Endothelial cell of umbilical vein (primary cell): ENCODE measurements around the gene UTP18. TPM values are rescaled to one million over a fixed set of nuclear protein-coding genes. Genes with fewer than 3 reads are reported as not detected.

Experiments
- BruUV-seq: library from RNA; stranded (reverse); fragments of 400-500 nt; replicated peaks from 2 replicates; lab custom pipeline; 2021; lab: Mats Ljungman, UMichigan
- CTCF ChIA-PET: fragments of 300-600, 350-600 bp; sonication (Branson Sonifier 250); formaldehyde crosslinking; loops from one replicate; lab custom pipeline; 2021; ENCODE audit warnings: antibody characterized with exemption, inconsistent platforms; lab: Charles Lee
- POLR2A ChIA-PET: fragments of 300-600, 350-600 bp; sonication (Branson Sonifier 250); formaldehyde crosslinking; loops from one replicate; lab custom pipeline; 2021; ENCODE audit warnings: antibody characterized with exemption, inconsistent platforms; lab: Charles Lee
- DNase-seq: peaks from one replicate; pipeline ENCODE4 v3.0.0-alpha.2; 2011; ENCODE audit warnings: low read depth, low spot score
- FAIRE-seq: peaks from 2 replicates; lab custom pipeline; 2011; peaks lifted over from hg19 to GRCh38; lab: Jason Lieb, UNC
- H2AFZ ChIP-seq: 2 replicates; pipeline ENCODE4 v1.6.0; 2012; ENCODE audit warnings: low read depth, low read length, control low read depth, inconsistent platforms
- H3K27ac ChIP-seq: 2 replicates; pipeline ENCODE4 v1.5.1; 2011; ENCODE audit warnings: low read depth, mild to moderate bottlenecking, control low read depth, low read length, moderate library complexity; ENCODE audit not compliant: insufficient read depth
- H3K27me3 ChIP-seq, 2 experiments: 2 replicates each; pipeline versions ENCODE4 v1.6.0 to v1.6.1; 2011; ENCODE audit warnings: low read length in 2 of 2, mixed read lengths in 1 of 2; ENCODE audit not compliant: control insufficient read depth in 2 of 2, insufficient read depth in 2 of 2
- H3K36me3 ChIP-seq, 2 experiments: 2 replicates in 1 of 2; 3 replicates in 1 of 2; pipeline ENCODE4 v1.5.1; 2011; ENCODE audit warnings: low read length in 2 of 2, mild to moderate bottlenecking in 1 of 2, moderate library complexity in 1 of 2; ENCODE audit not compliant: control insufficient read depth in 2 of 2, insufficient read depth in 2 of 2; ENCODE audit errors: extremely low read depth in 1 of 2
- H3K4me1 ChIP-seq: 3 replicates; pipeline ENCODE4 v1.5.1; 2011; ENCODE audit warnings: mild to moderate bottlenecking, low read length; ENCODE audit not compliant: control insufficient read depth, insufficient read depth; ENCODE audit errors: extremely low read depth
- H3K4me2 ChIP-seq: 2 replicates; pipeline ENCODE4 v1.6.1; 2011; ENCODE audit warnings: low read length, control low read depth, mixed read lengths; ENCODE audit not compliant: insufficient read depth
- H3K4me3 ChIP-seq, 3 experiments: fragments of 200-600 bp in 1 of 3; sonication (generic), shearing (Covaris generic) in 1 of 3; replicated peaks in 1 of 3; 2 replicates each; pipeline ENCODE4 v1.5.1; 2011 to 2016; ENCODE audit warnings: control low read depth in 3 of 3, low read length in 3 of 3, mild to moderate bottlenecking in 2 of 3, inconsistent platforms in 1 of 3, low read depth in 1 of 3, moderate library complexity in 1 of 3; ENCODE audit not compliant: insufficient read depth in 1 of 3
- H3K79me2 ChIP-seq: 2 replicates; pipeline ENCODE4 v1.6.0; 2012; ENCODE audit warnings: low read length, inconsistent platforms; ENCODE audit not compliant: control insufficient read depth, insufficient read depth
- H3K9ac ChIP-seq: replicated peaks from 2 replicates; pipeline ENCODE3; 2011; ENCODE audit warnings: low read length, control low read depth; ENCODE audit not compliant: insufficient read depth; ENCODE audit errors: extremely low read depth
- H3K9me1 ChIP-seq: replicated peaks from 3 replicates; pipeline ENCODE4 v1.6.0; 2011; ENCODE audit warnings: mild to moderate bottlenecking, low read length; ENCODE audit not compliant: control insufficient read depth, insufficient read depth; ENCODE audit errors: extremely low read depth
- H3K9me3 ChIP-seq: replicated peaks from 2 replicates; pipeline ENCODE4 v1.5.1; 2012; ENCODE audit warnings: low read length, inconsistent platforms; ENCODE audit not compliant: control insufficient read depth, insufficient read depth
- H4K20me1 ChIP-seq: replicated peaks from 2 replicates; pipeline ENCODE3; 2011; ENCODE audit warnings: mild to moderate bottlenecking, low read length; ENCODE audit not compliant: control insufficient read depth, insufficient read depth; ENCODE audit errors: extremely low read depth
- CTCF ChIP-seq, 2 donors: IDR thresholded peaks; 1 replicate in 1 of 2; 2 replicates in 1 of 2; pipeline ENCODE4 v1.5.1; 2011; ENCODE audit warnings: low read length in 2 of 2, mild to moderate bottlenecking in 2 of 2, moderate library complexity in 2 of 2, control low read depth in 1 of 2, inconsistent platforms in 1 of 2, low read depth in 1 of 2; ENCODE audit not compliant: insufficient read depth in 1 of 2; ENCODE audit errors: extremely low read depth in 1 of 2
- EZH2 ChIP-seq: IDR thresholded peaks from 2 replicates; pipeline ENCODE4 v1.6.1; 2012; ENCODE audit warnings: borderline replicate concordance, low read depth, mild to moderate bottlenecking, moderate library complexity, low read length, inconsistent platforms; ENCODE audit not compliant: severe bottlenecking
- FOS ChIP-seq: IDR thresholded peaks from 2 replicates; pipeline ENCODE4 v1.6.1; 2011; ENCODE audit warnings: mild to moderate bottlenecking, low read length, moderate library complexity, borderline replicate concordance; ENCODE audit not compliant: insufficient read depth
- GATA2 ChIP-seq: IDR thresholded peaks from 2 replicates; pipeline ENCODE4 v1.7.0; 2011; ENCODE audit warnings: low read depth, mild to moderate bottlenecking, moderate library complexity, mixed read lengths, low read length; ENCODE audit not compliant: insufficient read length, insufficient read depth
- JUN ChIP-seq: IDR thresholded peaks from 2 replicates; pipeline ENCODE4 v1.6.1; 2011; ENCODE audit warnings: borderline replicate concordance, low read depth; ENCODE audit not compliant: insufficient read length, insufficient read depth
- MAX ChIP-seq: IDR thresholded peaks from 2 replicates; pipeline ENCODE4 v1.6.1; 2011; ENCODE audit not compliant: insufficient read depth, insufficient read length
- MYC ChIP-seq: IDR thresholded peaks from one replicate; pipeline ENCODE4 v1.6.1; 2011; ENCODE audit warnings: mild to moderate bottlenecking, low read depth, low read length
- POLR2A ChIP-seq: IDR thresholded peaks from 2 replicates; pipeline ENCODE4 v1.6.1; 2012; ENCODE audit warnings: low read depth, mild to moderate bottlenecking, control low read depth, low read length
- POLR2AphosphoS5 ChIP-seq: IDR thresholded peaks from 2 replicates; pipeline ENCODE4 v1.6.1; 2012; ENCODE audit warnings: low read depth, mild to moderate bottlenecking, control low read depth, low read length, moderate library complexity; ENCODE audit not compliant: insufficient read depth
- dilution Hi-C: fragments of 300-500 bp; cut with MboI; formaldehyde crosslinking; loops from one replicate; pipeline ENCODE4 v1.15.0; 2019; ENCODE audit warnings: low sequenced_read_pairs; ENCODE audit not compliant: extremely low pct_ligation_motif_present
- intact Hi-C: fragments of 100-400 bp; cut with micrococcal nuclease; formaldehyde crosslinking; loops from one replicate; pipeline ENCODE4 v1.10.0; 2022
- polyA plus RNA-seq, 4 experiments: library from polyadenylated mRNA; depleted of rRNA in 3 of 4; stranded (reverse) in 3 of 4; unstranded in 1 of 4; fragments of >200 nt; gene quantifications; 2 replicates each; pipeline versions ENCODE4 v1.2.1 to v1.2.3, GENCODE V29; 2011 to 2012; ENCODE audit warnings: missing spikeins in 1 of 4
- total RNA-seq: library from RNA; stranded (reverse); gene quantifications from 2 replicates; pipeline ENCODE4 v1.2.3, GENCODE V29; 2021

Gene UTP18
- total and polyA plus RNA-seq, 2 donors (not counting 3 experiments of a cell fraction or from before 2014, with no cell fraction given) = 9.1 to 29.3 TPM

DNA sequence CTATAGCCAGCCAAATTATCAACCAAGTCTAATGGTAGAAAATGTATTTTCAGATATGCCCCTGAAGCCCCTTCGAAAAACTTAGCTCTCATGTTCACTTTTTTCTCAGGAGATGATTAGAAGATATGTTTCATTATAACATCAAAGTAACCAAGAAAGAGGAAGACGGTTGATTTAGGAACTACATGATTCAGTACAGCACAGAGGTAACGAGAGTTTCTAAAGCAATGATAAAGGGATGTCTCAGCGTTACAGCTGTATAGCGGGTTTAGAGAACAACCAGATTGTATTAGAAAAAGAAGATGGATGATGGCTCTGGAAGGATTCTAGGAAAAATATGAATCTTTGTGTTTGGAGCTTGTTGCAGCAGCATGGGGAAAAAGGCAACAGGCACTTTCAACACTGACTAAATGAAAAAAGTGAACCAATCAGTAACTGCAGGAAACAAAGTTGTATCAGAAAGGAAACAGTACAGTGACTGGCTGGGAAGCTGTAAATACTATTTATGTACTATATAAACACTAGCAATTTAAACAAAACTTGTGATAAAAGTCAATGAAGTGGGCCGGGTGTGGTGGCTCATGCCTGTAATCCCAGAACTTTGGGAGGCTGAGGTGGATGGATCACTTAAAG is 22.0 kb upstream of the UTP18 start:
- BruUV-seq = no TSS peak
- no peaks in the 10 kb centered on the region for H3K9me3 ChIP-seq
- ChIA-PET POLR2A (no interaction called here), CTCF (interaction anchor here (1.1 kb wide), 2 partner anchors 14 to 16 kb away, joined by 3 read pairs; no protein-coding TSS in a partner anchor)
- no peaks in the 10 kb centered on the region for H3K27me3 ChIP-seq
- no peak for TF ChIP-seq JUN
- no peak for TF ChIP-seq EZH2
- TF ChIP-seq GATA2 = no peak
- TF ChIP-seq POLR2AphosphoS5 = no peak
- no peak for TF ChIP-seq FOS
- TF ChIP-seq CTCF (IDR thresholded peaks at IDR 0.05; ENCODE audit: extremely low read depth in 1 of 2, insufficient read depth in 1 of 2, low read depth in 1 of 2, low read length in 2 of 2) = no peak
- TF ChIP-seq MAX = no peak
- no peak for TF ChIP-seq MYC
- no peak for TF ChIP-seq POLR2A
- H3K27ac ChIP-seq = no peak overlapping the region
- peaks cover 15% of the 10 kb centered on the region for H3K4me1 ChIP-seq
- H3K9ac ChIP-seq = no peak overlapping the region
- no peaks in the 10 kb centered on the region for H3K36me3 ChIP-seq
- H3K4me2 ChIP-seq = no peak overlapping the region
- FAIRE-seq = no peak
- peak; percentile 62 for DNase-seq
- H4K20me1 ChIP-seq = peaks cover 3% of the 10 kb centered on the region
- dilution Hi-C loops = no loop called here
- no peak overlapping the region for H2AFZ ChIP-seq
- no peaks in the 10 kb centered on the region for H3K9me1 ChIP-seq
- peaks cover 14% of the 10 kb centered on the region for H3K79me2 ChIP-seq
- H3K4me3 ChIP-seq = no peak overlapping the region
- intact Hi-C loops = no loop called here
